Stimulated activated memory B cell treated with anti-CD40 and anti-IgM and Interleukin-4, amounts not matched to agents 10 μg/mL and 1 μg/mL and 100 μg/mL, for 72 hours (primary cell): ENCODE data around the gene RNF150.

Experiments
- ATAC-seq: fragments of 150-1000 bp; cut with Tn5 transposase; 2 replicates; pipeline ENCODE4 v1.10.0; 2021
- H3K27ac Mint-ChIP-seq: one replicate; pipeline ENCODE4 v1.8.0; 2022; ENCODE audit warnings: mild to moderate bottlenecking, mixed read lengths
- H3K27me3 Mint-ChIP-seq: one replicate; pipeline ENCODE4 v1.8.0; 2022; ENCODE audit warnings: mixed read lengths
- H3K36me3 Mint-ChIP-seq: one replicate; pipeline ENCODE4 v1.8.0; 2022; ENCODE audit warnings: mixed read lengths
- H3K4me1 Mint-ChIP-seq: one replicate; pipeline ENCODE4 v1.8.0; 2022; ENCODE audit warnings: mixed read lengths
- H3K4me3 Mint-ChIP-seq: one replicate; pipeline ENCODE4 v1.8.0; 2022; ENCODE audit warnings: mild to moderate bottlenecking, moderate library complexity, mixed read lengths
- H3K9me3 Mint-ChIP-seq: one replicate; pipeline ENCODE4 v1.8.0; 2022; ENCODE audit warnings: mixed read lengths

RNF150 gene

DNA sequence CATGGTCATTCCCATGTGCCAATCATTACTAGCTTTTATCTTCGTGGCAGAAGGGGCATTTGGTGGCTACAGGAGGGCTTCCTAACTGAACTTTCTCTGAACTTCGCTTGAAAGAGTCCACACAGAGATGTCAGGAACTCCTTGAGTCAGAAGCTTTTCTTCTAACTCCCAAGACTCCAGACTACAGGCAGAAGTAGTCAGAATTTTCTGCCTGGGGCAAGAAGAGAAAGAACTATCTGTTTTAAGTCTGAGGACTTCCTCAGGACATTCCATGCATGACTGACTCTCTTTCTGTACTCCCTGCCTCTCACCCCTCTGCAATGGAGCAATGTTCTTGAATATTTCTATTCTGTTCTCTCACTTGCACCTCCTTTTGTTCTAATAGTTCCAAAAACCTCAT is 206.6 kb downstream of the RNF150 start:
- ATAC-seq = no peak
- no peak overlapping the region for H3K4me3 Mint-ChIP-seq
- no peaks in the 10 kb centered on the region for H3K36me3 Mint-ChIP-seq
- H3K9me3 Mint-ChIP-seq = no peaks in the 10 kb centered on the region
- peaks cover 14% of the 10 kb centered on the region for H3K27me3 Mint-ChIP-seq
- H3K27ac Mint-ChIP-seq = no peak overlapping the region
- no peaks in the 10 kb centered on the region for H3K4me1 Mint-ChIP-seq

DNA sequence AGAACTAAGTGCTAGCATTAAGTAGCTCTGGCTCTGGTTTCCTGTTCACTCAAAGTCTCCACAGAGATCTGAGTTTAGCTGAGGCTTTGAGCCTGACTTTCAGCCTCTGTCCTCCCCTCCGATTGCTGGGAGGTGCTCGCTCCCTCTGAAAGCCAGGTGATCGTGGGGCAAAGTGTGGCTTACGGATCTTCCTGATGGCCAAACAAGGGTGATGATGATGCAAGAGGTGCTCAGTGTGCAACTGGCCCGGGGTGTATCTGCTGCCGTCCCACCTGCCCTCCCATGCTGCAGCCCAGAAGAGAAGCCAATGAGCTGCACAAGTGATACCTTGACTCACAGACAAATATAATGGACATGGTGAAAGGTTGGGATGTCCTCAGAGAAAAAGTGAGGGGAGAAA is 207.9 kb downstream of the RNF150 start:
- Mint-ChIP-seq H3K27me3 (peaks cover 14% of the 10 kb centered on the region), H3K27ac (no peak overlapping the region), H3K36me3 (no peaks in the 10 kb centered on the region), H3K4me1 (no peaks in the 10 kb centered on the region), H3K9me3 (no peaks in the 10 kb centered on the region), H3K4me3 (no peak overlapping the region)
- ATAC-seq = no peak

DNA sequence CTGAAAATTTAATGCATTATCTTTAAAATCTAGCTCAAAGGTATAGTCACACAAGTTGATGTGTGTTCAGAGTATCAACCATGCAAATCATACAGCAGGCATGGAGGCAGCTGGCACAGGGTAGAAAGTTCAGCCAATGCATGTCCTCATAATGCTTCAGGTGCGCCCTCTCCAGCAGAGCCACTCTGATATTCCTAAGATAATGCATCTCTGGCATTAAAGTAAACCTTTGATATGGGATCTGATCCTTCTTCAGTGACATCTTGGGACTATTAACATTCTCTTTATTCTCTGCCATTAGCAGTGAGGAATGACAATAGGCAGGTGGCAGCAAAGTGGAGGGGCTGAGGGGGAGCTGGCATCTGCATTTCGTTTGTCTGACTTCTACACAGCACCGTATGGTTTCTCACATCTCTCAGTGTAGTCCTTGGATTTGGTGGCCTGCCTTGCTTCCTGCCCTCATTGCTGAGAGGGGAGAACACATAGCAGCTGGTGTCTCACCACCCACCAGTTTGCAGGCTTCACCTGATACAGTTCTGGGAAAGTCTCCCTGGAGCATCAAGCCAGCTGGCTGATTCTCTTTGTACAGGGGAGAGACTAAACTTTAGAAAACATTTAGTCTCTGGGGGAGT is 208.4 kb downstream of the RNF150 start:
- no peak overlapping the region for H3K27ac Mint-ChIP-seq
- H3K4me1 Mint-ChIP-seq = no peaks in the 10 kb centered on the region
- H3K4me3 Mint-ChIP-seq = no peak overlapping the region
- H3K9me3 Mint-ChIP-seq = no peaks in the 10 kb centered on the region
- H3K27me3 Mint-ChIP-seq = peaks cover 14% of the 10 kb centered on the region
- no peaks in the 10 kb centered on the region for H3K36me3 Mint-ChIP-seq
- ATAC-seq = no peak

DNA sequence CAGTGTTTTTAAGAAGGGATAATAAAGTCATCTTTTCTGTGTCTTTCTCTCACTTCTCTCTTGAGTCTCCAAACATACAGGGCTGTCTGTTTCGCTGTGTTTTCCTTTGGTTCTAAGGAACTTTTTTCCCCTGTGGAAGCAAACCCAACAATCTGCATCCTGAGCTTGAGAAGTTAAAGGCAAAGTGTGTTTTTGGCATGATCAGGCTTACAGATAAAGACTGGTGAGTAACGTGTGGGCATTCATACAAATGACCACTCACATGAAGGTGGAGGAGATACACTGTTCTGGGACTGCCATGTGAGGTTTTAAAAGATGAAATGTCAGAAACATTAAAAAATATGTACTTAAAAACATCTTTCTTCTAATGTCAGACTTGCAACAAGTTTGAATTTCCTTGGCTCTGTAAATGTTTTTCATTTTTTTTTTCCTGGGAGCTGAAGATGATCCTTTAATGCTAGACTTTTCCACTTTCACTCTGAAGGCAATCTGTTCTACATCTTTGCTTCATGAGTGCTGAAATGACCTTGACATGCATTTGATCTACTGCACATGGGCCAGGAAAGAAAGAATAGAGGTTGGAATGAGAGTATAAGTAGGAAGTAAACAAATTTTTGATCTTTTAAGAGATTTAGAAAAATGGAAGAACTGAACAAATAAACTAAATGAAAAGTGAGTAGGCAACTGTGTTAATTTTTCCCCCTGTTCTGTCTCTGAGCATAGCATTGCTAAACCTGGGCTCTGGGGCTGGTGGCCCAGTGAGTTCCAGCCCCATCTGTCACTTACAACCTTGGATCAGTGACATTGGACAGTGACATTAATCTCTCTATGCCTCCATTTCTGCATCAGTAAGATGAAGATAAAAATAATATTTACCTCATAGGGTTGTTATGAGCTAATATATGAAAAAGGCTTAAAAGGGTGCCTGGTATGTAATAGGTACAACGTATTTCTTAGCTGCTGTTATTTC is 226.0 kb downstream of the RNF150 start:
- Mint-ChIP-seq H3K27ac (no peak overlapping the region), H3K9me3 (no peaks in the 10 kb centered on the region), H3K27me3 (peaks cover 25% of the 10 kb centered on the region), H3K36me3 (no peaks in the 10 kb centered on the region), H3K4me1 (no peaks in the 10 kb centered on the region), H3K4me3 (no peak overlapping the region)
- ATAC-seq = no peak

DNA sequence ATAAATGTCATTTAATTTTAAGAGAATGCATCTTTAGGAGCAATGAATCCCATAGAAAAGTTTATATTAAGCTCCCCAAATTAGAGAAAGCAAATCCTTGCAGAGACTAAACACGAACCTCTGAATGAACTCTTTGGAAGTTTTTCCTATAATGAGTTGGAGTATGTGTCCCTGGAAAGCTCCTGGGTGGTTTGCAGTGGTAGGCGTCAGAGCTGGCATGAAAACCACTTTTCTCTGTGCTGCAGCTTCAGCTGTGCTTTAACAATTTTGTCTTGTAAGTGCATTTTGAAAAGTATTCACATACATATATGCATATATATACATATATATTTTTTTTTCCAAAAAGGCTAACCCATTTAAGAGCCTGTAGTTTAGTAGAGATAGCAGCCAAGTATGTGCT is 228.4 kb downstream of the RNF150 start:
- Mint-ChIP-seq H3K4me3 (no peak overlapping the region), H3K27me3 (peaks cover 30% of the 10 kb centered on the region), H3K36me3 (no peaks in the 10 kb centered on the region), H3K9me3 (no peaks in the 10 kb centered on the region), H3K4me1 (no peaks in the 10 kb centered on the region), H3K27ac (no peak overlapping the region)
- no peak for ATAC-seq

DNA sequence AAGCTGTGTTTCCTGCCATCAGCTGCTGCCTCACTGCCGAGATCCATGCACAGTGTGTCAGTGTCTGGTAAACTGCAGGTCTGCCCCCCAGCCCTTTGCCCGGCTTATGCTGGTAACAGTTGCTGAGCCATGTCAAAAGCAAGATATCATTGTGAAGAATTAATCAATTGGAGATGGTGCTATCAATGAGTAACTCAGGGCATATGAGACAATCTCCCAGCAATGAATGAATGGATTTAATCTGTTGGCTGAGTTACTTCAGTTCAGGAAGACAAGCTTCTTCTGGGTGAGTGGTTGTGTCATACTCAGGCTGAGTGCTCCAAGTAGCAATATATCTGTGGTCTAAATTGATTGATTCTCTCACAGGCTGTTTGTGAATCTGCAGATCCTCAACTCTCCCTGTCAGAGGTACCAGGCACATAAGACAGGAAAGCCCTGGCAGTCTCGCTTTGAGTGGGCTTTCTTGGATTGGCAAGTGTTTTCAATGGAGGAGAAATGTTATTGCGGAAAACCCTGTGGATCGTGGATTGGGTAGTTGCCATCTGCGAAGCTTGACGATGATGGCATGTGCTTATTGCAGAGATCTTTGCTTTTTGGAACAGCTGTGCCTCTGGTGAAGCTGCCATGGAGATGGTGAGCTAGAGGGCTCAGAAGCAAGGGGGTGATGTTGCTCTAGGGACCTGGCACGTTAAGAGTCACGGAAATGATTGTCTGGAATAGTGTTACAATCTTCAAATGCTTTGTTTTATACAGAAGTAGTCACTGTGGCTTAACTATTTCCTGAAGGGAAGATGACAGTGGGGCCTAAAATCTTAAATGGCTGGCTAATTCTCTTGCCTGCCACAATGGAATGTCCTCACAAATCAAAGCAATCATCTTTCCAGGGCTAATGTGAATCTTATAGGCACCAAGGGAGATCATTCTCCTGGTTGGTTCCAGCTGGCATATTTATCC is 229.5 kb downstream of the RNF150 start:
- no peaks in the 10 kb centered on the region for H3K4me1 Mint-ChIP-seq
- H3K27ac Mint-ChIP-seq = no peak overlapping the region

DNA sequence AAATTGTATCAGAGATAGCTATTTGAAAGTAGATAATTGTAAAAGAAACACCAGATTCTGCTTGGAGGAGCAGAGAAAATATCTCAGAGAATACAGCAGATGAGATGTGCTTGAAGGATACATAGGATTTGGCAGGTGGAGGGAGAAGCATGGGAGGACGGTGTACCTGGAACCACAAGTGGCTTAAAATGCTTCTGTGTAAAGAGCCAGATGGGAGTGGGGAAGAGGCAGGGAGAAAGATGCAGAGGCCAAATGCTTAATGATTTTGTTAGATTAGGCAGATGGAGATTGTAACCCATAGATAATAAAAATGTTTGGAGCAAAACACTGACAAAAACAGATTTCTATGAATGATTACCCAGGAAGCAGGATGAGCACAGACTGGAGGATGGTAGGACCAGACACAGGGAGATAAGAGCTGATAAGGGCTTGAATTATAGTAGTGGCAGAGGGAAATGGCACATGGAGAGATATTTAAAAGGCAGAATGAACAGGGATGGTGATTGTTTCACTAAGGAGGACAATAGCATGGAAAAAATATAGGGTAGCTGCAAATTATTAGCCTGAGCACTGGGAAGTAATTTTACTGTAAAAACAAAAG is 231.4 kb downstream of the RNF150 start:
- H3K36me3 Mint-ChIP-seq = no peaks in the 10 kb centered on the region
- no peak overlapping the region for H3K27ac Mint-ChIP-seq
- H3K9me3 Mint-ChIP-seq = no peaks in the 10 kb centered on the region
- no peak overlapping the region for H3K4me3 Mint-ChIP-seq
- no peaks in the 10 kb centered on the region for H3K4me1 Mint-ChIP-seq
- peaks cover 30% of the 10 kb centered on the region for H3K27me3 Mint-ChIP-seq
- no peak for ATAC-seq

More for the DNA sequence above, 229.5 kb downstream of the RNF150 start:
- H3K9me3 Mint-ChIP-seq = no peaks in the 10 kb centered on the region
- no peaks in the 10 kb centered on the region for H3K36me3 Mint-ChIP-seq
- peaks cover 30% of the 10 kb centered on the region for H3K27me3 Mint-ChIP-seq
- no peak overlapping the region for H3K4me3 Mint-ChIP-seq
- ATAC-seq = no peak

DNA sequence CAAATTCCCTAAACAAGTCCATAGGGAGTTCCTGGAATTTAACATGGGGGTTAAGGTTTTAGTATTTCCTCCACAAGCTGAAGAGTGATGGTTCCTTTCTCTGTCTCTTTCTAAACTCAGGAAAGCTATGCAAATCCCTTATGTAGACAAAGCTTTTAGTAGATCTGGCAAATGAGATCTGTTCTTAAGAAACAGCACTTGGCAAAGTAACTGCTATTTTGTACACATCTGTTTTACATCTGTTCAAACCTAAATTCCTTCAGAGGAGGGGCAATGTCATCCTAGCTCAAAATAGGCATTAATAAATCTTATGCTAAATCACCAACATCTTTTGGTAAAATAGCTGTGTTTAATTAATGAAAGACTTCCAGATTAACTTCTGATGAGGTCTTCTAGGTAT is 239.3 kb downstream of the RNF150 start:
- Mint-ChIP-seq H3K4me1 (no peaks in the 10 kb centered on the region), H3K36me3 (no peaks in the 10 kb centered on the region), H3K4me3 (no peak overlapping the region), H3K27me3 (peaks cover 9% of the 10 kb centered on the region), H3K9me3 (no peaks in the 10 kb centered on the region), H3K27ac (no peak overlapping the region)
- no peak for ATAC-seq

DNA sequence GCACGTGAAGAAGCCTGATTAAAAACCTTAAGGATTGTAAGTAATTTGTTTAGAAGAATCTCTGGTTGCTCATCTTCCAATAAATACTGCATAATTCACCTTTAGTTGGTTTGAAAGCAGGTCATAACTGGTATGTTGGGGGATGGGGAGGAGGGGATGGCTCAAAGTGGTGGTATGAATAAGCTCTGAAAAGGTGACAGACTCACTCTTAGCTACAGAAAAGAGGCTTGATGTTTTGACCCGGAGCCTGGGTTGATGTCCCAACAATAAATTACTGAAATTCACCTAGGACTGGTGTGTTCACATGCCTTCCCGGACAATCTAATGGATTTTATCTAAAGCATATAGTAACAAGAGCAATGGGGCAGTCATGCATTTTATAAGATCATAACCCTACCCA is 245.2 kb downstream of the RNF150 start:
- Mint-ChIP-seq H3K9me3 (no peaks in the 10 kb centered on the region), H3K27ac (no peak overlapping the region), H3K4me3 (no peak overlapping the region), H3K27me3 (peaks cover 14% of the 10 kb centered on the region), H3K36me3 (peaks cover 7% of the 10 kb centered on the region), H3K4me1 (no peaks in the 10 kb centered on the region)
- ATAC-seq = no peak

DNA sequence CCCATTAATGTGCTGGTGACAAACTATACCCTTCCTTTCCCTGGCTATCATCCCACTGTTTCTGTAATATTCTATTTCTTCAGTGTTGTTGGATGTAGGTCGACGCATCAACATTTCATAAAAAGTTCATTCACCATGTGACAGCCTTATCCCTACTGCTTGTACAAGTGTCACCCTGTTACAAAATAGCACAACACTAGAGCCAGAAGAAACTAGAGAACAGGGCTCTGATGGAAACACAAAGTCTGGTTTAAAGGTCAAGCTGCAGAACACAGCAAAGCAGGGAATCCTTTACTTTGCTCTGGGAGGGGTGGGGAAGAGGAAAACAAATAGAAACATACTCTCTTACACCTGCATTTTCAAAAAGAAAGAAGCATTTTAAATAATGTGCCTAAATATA is 245.8 kb downstream of the RNF150 start:
- Mint-ChIP-seq H3K36me3 (peaks cover 9% of the 10 kb centered on the region), H3K9me3 (no peaks in the 10 kb centered on the region), H3K4me1 (no peaks in the 10 kb centered on the region), H3K27ac (no peak overlapping the region), H3K27me3 (peaks cover 14% of the 10 kb centered on the region), H3K4me3 (no peak overlapping the region)
- ATAC-seq = no peak

DNA sequence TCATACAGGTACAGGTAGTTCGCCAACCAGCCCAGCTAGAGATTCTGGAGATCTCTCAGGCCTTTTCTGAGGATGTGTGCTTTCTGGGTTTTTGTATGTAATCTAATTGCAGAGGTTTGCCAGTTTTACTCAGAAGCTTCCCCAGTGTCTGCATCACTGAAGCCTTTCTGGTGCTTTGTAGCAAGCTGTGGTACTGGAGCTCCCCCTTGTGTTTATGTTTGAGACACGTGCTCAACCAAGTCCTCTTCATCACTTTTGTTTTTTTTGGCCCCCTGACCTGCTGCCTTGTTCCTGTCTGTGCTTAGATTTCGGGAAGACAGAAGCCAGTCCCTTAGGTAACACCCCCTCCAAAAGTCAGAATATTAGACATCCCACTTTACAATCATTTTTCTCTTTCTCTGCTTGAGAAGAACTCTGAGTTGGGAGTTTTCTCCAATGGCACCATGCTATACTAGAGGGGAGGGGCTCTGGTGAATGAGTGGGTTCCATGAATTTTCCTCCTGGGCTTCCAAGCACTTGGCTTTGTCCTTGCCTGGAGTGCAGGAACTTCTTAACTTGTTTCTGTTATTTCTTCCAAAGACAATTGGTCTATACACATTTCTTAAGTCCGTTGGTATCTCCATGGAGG is 248.7 kb downstream of the RNF150 start:
- Mint-ChIP-seq H3K36me3 (peaks cover 26% of the 10 kb centered on the region), H3K9me3 (peaks cover 7% of the 10 kb centered on the region), H3K27ac (no peak overlapping the region), H3K4me1 (no peaks in the 10 kb centered on the region), H3K4me3 (no peak overlapping the region), H3K27me3 (peaks cover 25% of the 10 kb centered on the region)
- peak; percentile 78 for ATAC-seq

DNA sequence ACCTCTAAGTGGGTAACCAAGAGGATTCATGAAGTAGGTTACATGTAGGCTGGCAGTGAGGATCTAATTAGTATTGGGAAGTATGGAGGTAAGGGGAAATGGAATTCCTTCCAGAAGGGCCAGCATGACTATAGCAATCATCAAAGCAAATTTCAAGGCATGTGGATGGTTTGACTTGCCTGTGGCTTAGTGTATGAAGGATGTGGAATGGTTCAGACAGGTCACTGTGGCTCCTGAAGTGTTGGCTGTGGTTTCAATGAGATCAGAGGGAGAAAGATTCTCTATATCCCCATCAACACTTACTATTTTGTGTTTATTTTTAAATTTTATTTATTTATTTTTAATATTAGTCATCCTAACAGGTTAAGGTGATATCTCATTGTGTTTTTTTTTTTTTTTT is 255.5 kb downstream of the RNF150 start:
- H3K4me1 Mint-ChIP-seq = no peaks in the 10 kb centered on the region
- H3K27me3 Mint-ChIP-seq = peaks cover 10% of the 10 kb centered on the region
- H3K4me3 Mint-ChIP-seq = no peak overlapping the region

DNA sequence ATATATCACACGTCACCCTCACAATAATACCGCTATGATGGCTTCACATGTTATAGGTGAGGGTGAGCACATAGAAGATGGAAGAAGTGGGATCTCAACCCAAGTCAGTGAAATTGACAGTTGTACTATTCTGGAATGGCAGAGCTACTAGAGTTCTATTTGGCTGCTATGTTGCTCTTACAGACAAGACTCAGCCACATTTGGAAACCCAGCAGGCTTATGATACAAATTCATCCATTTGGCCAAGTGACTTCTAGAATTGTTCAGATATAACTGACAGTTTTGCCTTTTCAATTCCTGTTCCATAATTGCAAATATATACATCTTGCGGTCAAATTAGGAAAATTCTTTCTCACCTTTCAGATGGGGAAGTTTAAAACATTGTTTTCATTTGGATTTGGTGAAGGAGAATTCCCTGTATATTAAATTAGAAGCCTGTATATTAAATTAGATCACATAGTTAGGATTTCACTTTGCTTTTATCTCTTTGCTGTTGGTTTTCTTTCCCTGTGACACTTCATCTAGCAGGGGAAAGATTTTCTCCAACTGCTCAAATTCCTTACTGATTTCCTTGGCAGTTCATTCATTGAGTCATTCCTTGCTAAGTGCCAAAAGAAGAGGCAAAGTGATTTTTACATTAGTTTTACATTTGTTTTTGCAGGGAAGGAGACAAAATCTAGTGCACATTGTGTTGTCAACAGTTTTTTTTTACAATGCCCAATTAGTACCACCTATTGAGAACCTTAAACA is 256.5 kb downstream of the RNF150 start:
- no peak for ATAC-seq
- Mint-ChIP-seq H3K4me3 (no peak overlapping the region), H3K9me3 (peaks cover 12% of the 10 kb centered on the region), H3K27me3 (peaks cover 10% of the 10 kb centered on the region), H3K36me3 (peaks cover 19% of the 10 kb centered on the region), H3K4me1 (no peaks in the 10 kb centered on the region), H3K27ac (no peak overlapping the region)

More for the DNA sequence above, 255.5 kb downstream of the RNF150 start:
- Mint-ChIP-seq H3K36me3 (peaks cover 25% of the 10 kb centered on the region), H3K27ac (no peak overlapping the region), H3K9me3 (peaks cover 12% of the 10 kb centered on the region)
- no peak for ATAC-seq
